NCI-H2029 (cell line): Measurements from ENCODE around the gene MYNN.
"Not testable (repeated sequence)": the region's sequence is repeated elsewhere in the genome, so short reads cannot be mapped to it uniquely, and the experiment has no call there.

Experiments used
- DNase-seq: peaks from one replicate; lab custom pipeline; 2025; lab: John Stamatoyannopoulos, UW

The MYNN gene

DNA sequence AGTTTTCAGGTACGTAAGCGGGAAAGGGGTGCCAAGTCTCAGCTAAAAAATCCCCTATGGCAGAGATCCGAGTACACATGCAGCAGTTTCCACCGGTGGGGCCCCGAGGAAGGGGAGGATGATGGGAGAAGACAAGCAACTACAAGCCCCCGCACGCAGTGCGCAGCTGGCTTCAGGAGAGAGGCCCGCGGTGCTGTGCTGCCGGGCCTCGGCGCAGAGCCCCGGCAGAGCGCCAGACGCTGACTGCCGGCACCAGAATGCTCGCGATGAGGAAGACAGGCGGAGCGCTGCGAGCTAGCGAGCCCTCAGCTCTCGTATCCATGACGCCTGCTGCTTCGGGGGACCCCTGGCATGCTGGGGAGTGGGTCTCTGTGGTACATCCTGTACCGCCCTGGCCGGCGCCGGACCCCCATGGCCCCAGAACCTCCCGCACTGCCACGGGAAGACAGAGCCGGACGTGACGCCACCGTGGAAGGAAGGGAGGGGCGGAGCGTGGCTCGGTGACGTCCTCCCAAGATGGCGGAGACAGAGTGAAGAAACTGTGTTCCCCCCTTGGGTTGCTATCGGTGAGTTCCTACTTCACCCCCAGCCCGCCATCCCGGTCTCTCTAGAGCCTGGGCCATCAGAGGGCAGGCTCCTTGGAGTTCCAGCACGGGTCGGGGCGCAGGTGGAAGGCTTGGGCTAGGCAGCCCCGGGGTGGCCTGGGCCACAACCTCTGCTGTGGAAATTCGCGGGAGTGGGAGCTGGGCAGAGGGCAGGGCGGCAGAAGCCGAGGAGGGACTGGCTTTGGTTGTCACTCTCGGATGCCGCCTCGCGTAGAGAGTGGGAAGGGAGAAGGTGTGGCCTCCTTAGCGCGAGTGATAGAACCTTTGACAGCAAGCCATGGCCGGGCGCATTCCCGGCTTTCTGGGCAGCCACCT, at the start of gene MYNN:
Gene MYNN (plus strand): TSS at position 500 of the 920 bp plus-strand sequence. CDS start 900 bp downstream, outside the sequence.
- DNase-seq = peak; percentile 78

DNA sequence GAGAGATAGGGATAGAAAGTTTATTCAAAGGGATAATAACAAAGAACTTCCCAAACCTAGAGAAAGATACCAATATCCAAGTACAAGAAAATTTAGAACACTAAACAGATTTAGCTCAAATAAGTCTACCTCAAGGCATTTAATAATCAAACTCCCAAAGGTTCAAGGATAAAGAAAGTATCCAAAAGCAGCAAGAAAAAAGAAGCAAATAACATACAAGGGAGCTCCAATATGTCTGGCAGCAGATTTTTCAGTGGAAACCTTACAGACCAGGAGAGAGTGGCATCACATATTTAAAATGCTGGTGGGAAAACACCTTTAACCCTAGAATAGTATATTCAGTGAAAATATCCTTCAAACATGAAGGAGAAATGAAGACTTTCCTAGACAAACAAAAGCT, 41.3 kb upstream of the MYNN start:
- not testable (repeated sequence) for DNase-seq

DNA sequence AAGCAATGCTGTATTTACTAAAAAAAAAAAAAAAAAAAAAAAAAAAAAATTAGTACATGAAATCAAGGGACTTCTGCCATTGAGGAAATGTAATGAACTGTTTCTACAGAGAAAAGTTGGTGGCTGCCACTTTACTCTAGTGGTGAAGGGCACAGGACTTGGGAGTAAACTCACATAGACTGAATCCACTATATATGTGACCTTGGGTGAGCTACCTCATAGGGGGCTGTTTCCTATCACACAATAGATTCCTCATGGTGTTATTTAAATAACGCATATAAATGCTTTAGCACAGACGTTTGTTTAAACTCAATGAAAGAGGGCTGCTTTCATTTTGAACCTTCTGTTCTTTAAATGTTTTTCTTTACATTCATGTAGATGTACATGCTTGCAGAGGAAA, 34.1 kb upstream of the MYNN start:
- DNase-seq = no peak

DNA sequence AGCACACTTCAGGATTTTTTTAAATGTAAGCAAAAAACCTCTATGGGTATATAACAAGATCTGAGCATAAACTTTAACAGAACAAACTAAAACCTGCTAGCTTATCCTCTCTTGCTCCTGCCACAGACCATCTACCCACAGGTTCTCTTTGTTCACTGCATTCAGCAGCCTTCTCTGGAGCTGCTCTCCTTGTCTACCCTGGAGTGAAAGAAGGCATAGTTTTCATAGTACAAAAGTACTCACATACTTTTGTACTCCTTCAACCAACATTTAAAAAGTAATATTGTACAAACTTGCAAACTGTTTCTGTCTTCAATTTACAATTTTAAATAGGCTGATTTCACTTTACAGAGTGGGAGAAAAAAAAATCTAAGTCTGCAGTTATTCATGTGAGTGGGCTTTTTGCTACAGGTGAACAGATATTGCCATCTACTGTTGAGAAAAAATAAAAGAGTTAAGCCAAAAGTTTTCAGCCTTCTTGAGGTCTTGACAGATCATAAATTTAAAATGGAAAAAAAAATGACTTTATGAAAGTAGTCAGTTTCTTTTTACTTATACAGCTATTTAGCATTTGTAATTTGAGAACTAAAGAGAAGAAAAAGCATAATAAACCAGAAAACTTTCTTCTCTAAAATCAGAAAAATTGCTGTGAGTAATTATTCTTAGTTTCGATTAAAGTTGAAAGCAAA, 28.7 kb upstream of the MYNN start:
- DNase-seq = no peak

DNA sequence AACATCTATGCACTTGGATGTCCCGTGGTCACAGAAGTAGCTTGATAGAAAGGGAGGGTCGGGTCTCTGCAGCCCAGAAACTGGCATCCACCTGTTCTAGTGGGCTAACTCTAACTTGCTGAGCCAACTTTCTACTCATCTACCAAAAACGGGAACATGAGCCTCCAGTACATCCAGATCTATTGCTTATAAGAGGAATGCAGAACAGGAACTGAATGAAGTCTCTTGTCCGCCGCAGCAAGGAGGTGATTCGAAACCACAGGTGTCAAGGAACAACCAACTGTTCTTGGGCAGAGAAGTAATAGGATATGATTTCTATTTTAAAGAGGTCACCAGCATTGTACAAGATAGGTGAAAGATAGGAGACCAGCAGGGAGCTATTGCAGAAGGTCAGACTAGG, 26.3 kb upstream of the MYNN start:
- no peak for DNase-seq

DNA sequence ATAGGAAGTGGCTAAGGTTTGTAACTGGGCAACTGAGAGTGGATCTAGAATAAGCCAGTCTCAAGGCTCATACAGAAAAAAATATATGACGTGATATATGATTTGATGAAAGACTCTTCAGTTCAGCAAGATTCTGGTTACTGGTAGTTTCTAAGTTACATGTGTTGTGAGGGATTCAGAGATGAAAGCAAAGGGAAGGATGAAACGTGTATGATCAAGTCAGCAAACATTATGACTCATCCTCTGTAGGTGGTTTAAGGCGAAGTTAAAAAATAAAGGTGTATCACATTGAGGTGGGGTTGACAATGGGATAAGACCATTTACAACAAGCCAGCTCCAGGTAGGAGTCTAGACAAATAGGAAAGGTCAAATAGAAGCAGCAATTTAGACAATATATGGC, 24.5 kb upstream of the MYNN start:
- DNase-seq = no peak

DNA sequence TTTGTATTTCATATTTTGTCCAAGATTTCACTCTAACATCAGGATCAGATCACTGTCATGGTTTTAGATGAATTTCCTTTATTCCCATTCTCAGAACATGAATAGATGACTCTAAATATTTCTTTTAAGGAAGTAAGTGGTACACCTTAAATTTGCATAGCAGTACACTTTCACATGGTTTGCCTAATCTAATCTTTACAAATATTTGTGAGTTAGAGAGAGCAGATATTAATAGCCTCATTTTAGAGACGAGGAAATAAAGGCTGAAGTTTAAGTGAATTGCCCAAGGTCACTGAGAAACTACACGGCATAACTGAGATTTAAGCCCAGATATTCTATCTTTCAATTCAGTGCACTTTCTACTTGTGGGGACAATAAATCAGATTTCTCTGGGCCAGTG, 22.5 kb upstream of the MYNN start:
- no peak for DNase-seq

DNA sequence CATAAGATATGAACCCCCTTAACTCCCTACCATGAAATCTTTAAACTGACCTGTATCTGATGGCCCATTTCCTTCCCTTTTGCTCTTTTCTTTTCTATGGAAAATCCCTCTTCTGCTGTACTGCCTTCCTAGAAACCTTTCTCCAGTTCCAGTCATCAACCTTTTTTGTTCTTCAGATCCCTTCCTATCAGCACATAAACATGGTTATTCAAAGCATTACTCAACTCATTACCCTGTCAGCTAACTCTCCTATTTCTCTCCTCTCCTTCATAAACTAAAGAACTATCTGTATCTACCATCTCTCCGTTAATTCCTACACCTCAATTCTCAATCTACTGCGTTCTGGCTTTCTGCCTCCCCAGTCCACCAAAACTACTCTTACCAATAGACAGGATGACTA, 21.3 kb upstream of the MYNN start:
- no peak for DNase-seq

DNA sequence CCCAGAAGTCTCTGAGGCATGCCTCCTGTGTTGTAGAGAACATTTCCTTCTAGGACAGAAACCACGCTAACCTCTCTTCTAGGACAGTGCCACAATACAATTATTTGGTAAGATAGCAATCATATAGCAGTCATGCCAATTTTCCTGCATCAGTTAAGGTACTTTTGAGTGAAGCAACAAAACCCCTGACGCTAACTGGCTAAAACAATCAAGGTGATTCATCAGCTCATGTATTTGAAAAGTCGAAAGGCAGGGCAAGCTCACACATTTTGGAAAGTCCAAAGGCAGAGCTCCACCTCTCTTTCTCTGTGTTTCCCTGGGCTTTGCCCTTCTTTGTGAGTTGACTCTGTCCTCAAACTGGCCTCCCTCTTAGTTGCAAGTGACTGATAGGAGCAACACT, 18.5 kb upstream of the MYNN start:
- DNase-seq = no peak

DNA sequence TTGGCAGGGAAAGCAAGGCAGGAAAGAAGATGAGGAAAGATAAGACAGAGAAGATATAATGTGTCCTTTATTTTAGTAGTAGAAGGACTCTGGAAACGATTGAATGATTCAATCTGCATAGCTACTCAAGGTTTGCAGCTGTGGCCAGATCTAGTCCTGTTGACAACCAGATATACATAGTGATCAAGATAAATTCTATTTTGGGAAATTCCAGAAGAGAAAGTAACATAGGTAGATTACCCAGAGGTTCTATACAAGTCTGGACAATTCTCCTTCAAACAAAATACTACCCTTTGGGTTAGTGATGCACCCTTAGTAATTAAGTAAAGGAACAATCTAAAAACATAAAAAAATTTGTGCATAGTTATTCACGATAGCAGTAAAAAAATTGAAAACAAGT, 17.7 kb upstream of the MYNN start:
- DNase-seq = no peak

DNA sequence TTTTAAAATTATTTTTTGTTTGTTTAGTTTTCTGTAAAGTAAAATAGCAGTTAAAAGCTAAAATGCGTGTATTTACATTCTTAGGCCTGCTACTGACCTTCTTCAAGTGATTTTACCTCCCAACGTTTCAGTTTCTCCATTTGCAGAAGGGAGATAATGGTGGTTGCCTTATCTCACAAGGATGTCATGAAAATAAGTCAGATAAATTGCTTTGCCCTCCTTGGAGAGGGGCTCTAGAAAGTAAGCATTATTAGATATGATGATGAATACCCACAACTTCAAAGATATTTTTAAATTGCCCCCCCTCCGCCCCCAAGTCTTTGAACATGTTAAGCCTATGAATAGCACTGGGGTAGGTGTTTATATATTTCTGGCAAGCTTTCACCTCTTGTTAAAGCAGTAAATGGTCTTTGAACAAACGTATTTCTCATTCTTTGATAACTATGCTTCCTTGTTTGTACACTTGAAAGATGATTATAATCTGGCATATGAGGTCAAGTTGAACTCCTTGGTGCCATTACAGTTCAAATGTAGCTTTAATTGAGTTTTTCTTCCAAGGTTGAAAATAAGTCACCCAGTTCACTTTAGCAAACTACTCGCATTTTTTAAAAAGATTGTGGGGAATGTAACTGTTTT, 14.7 kb upstream of the MYNN start:
- DNase-seq = no peak

DNA sequence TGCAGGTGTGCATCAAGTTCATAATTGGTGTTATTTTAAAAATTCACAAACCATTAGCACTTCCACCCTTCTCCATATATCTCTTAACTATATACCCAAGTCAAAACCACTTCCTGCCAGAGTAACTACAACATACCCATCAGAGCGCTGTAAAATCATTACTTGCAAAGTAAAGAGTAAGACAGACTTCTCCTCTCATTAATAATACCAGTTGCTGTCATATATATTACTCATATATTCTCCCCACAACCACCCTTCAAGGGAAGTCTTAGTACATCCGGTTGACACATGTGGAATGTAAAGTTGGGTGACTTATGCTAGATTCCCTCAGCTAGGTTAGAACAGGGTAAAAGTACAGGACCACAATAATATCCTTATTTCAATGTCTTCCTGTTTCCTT, 13.9 kb upstream of the MYNN start:
- no peak for DNase-seq

DNA sequence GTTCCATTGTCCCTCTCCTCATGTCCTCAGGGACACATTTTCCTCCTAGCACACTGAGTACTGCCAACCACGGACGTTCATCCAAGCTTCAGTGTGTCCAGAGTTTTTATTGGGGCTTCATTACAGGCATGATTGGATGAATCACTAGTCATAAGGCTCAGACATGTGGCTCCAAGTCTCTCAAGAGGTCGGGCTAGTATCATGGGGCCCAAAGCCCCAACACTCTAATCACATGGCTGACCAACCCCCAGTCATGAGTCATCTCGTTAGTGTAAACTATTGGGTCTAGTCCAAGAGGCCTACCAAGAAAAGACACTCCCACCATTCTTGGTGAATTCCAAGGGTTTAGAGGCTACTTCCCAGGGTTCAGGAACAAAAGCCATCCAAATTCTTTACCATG, 12.7 kb upstream of the MYNN start:
- DNase-seq = no peak

DNA sequence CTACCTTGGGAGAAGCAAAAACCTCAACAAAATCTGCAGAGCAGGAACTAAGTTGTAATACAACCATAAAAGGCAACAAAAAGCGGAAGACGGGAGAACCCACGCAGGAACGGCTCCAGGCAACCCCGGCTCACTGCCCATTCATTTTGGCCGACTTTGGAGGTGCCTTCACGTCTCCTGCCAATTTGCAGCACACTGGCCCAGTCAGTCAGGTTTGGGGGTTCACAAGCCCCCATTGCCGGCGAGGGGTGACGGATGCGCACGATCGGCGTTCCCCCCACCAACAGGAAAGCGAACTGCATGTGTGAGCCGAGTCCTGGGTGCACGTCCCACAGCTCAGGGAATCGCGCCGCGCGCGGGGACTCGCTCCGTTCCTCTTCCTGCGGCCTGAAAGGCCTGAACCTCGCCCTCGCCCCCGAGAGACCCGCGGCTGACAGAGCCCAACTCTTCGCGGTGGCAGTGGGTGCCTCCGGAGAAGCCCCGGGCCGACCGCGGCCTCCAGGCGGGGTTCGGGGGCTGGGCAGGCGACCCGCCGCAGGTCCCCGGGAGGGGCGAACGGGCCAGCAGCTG, 8.8 kb upstream of the MYNN start:
- peak; percentile 24 for DNase-seq

DNA sequence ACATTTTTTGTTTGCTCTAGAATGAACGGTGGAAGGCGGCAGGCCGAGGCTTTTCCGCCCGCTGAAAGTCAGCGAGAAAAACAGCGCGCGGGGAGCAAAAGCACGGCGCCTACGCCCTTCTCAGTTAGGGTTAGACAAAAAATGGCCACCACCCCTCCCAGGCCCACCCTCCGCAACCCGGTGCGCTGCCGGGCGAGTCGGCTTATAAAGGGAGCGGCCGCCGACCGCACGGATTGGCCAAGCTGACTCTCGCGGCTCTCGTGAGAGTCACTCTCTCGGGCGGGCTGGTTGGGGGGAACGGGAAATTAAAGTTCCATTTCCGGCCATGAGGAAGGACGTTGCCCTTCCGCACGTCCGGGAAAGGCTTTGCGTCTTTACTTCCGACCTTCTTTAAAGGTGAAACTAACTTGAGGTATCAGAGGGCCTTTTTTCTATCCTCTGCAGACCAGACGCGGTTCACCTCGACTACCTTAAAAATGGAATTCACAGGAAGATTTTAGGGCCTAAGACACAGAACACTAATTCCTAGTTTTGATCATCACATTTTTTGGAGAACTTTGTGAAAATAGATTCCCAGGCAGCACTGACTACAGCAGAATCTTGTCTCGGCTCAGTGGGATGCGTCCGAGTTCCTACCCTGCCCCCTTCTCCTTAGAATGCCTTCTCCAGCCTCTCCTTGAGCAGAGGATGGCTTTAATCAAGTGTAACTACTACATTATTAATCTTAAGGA, 8.1 kb upstream of the MYNN start, which contains the start of gene TERC:
Gene TERC (minus strand): TSS at position 179 of the 731 bp plus-strand sequence.
- peak; percentile 92 for DNase-seq

DNA sequence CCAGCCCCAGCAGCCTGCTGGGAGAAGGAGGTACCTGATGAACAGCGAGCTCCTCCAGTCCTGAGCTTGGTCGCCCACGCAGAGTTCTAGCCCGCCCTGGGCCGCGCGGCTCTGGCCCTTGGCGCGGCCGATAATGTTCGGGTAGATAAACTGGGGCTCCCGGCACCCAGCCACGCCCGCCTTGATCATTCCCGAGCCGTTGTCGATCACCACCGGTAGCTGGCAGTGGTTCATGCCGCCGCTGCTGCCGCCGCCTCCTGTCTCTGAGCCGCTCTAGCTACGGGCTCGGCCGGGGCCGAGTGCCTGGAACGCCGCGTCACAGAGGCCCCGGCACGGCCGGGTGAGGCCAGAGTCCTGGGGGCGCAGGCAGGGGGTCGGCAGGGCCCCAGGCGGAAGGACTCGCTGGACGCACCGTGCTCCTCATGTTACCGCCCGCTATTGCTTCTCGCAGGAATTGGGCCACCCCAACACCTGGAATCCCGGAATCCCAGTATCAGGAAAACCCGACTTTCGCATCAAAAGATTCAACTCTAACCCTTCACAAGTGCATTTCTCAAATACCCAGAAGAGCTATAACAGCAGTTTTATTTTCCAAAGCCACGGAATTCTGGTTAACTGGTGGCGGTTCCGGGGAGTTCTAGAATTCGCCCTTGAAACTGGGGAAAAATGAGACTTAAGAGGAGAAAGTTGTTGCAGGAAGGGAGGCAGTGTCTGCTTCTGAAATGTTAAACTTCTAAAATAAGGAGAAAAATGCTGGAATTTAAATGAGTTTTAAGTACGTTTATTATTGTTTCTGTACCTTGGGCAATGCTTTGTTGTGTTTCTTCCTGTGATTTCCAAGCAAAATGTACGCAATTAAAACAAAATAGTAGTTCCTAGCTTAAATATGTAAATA, 3.7 kb upstream of the MYNN start, which contains the start of gene ACTRT3:
Gene ACTRT3 (minus strand): TSS at position 275 of the 895 bp plus-strand sequence. CDS start 41 bp downstream, at position 234.
- no peak for DNase-seq

DNA sequence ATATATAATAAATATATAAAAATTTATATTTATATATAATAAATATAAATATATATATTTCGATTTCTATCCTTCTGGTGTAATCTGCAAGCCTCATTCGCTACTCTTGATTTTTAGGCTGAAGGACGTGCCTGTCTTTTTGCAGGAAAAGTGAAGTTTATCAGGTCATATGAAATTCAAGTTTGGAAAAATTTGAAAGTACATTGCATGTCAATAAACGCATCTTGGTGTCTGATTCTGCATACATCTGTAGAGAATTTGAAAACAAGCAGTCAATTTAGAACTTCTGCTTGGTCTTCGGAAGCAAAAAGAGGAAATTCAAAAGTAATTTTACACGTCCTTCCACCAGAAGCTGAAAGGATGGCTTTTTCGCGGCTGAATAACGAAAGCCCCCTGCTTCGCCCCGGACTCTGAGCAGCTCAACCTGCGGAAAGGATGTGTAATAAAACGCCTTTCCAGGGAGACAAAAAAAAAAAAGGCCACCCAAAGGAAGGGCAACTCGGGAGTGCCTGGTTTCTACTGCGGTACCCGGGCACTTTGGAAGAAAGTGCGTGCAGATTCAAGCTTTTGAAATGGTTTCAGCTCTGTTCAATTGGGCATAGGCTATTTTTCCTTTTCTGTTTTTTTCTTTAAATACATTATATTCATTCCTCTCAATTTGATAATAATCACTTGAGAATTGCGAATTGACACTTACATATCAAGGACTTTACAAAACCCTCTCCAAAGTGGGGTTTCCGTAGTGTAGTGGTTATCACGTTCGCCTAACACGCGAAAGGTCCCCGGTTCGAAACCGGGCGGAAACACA, 1.5 kb upstream of the MYNN start:
- peak; percentile 83 for DNase-seq

DNA sequence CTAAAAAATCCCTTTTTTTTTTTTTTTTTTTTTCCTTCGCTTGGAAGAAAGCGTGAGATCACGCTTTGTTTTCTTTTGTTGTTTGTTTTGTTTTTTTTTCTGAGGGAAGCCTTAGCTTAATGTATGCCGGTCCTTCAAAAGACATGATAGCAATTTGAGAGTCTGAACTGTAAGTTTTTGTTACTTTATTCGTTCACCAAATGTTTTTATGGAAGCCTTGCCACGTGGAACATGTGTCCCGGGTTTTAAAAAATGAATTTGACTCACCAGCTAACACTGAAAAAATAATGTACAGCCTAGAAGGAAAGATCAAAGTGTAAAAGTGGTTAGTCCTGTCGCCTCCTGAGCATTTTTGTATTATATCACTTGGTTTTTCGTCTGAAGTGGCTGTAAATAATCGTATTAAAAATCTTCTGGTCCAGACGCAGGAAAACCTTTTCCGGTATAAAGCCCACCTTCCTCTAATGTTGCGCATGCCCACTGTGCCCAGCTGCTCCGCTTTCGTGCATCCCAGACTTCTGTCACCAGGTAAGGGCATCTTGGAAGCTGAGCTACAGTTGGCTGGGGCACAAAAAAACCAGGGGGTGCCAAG, 795 bp upstream of the MYNN start:
- peak; percentile 86 for DNase-seq

DNA sequence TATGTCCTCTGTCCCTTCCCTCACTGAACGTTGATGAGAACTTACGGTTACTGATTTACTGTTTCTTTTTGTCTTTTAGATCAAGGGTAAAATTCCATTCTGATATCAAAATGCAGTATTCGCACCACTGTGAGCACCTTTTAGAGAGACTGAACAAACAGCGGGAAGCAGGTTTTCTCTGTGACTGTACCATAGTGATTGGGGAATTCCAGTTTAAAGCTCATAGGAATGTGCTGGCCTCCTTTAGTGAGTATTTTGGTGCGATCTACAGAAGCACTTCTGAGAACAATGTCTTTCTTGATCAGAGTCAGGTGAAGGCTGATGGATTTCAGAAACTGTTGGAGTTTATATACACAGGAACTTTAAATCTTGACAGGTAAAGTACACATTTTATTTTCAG, 990 bp downstream of the MYNN start:
- DNase-seq = no peak
